GM13977 (cell line): Measurements from ENCODE around the gene NIPA2.

Experiments
- DNase-seq: peaks from one replicate; pipeline ENCODE4 v3.0.0; 2012; ENCODE audit warnings: low spot score
- in situ Hi-C: fragments of 300-500 bp; cut with MboI; formaldehyde crosslinking; loops from one replicate; pipeline ENCODE4 v1.12.0; 2022; ENCODE audit warnings: low sequenced_read_pairs, low pct_unique_long_range_greater_than_20kb, mixed read lengths, inconsistent platforms; ENCODE audit not compliant: unreplicated experiment
- TF ChIP-seq, protein P1 (sequence below): IDR thresholded peaks from 2 replicates; pipeline ENCODE4 v1.5.1; 2012; ENCODE audit warnings: mild to moderate bottlenecking, control low read depth; ENCODE audit not compliant: insufficient read depth; ENCODE audit errors: extremely low read depth, missing control alignments

Gene NIPA2

DNA sequence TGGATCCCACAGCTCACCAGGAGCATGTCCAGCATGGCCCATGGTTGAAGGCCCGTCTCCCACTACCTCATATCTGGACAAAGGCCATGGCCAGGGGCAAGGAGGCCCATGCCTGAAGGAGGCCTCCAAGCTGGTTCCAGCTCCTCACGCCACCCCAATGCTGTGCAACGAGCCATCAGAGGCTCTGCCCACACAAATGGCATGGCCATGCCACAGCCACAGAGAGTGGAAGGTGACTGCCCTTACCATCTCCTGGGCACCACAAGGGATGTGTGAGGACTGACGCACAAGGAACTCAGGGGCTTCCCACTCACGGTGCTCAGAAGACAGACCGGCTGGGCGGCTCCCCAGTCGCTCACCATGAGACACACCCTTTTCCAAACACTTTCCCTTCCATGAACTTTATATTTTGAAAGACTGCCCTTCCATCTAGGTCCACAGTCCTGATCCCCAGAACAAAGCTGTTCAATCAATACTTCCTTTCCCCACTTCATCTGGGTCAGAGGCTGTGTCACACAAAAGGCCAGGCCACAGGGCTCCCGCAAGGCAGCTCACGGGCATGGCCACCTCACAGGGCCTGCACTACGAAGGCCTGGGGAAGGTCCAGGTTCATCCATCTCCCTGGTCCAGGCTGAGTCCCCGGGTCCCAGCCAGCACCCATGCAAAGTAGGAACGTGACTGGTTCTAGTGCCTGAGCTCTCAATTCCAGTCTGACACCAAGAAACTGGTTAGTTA is 75.3 kb downstream of the NIPA2 start:
- in situ Hi-C loops = no loop called here
- TF ChIP-seq, protein P1, sequence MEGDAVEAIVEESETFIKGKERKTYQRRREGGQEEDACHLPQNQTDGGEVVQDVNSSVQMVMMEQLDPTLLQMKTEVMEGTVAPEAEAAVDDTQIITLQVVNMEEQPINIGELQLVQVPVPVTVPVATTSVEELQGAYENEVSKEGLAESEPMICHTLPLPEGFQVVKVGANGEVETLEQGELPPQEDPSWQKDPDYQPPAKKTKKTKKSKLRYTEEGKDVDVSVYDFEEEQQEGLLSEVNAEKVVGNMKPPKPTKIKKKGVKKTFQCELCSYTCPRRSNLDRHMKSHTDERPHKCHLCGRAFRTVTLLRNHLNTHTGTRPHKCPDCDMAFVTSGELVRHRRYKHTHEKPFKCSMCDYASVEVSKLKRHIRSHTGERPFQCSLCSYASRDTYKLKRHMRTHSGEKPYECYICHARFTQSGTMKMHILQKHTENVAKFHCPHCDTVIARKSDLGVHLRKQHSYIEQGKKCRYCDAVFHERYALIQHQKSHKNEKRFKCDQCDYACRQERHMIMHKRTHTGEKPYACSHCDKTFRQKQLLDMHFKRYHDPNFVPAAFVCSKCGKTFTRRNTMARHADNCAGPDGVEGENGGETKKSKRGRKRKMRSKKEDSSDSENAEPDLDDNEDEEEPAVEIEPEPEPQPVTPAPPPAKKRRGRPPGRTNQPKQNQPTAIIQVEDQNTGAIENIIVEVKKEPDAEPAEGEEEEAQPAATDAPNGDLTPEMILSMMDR = no peak
- no peak for DNase-seq

DNA sequence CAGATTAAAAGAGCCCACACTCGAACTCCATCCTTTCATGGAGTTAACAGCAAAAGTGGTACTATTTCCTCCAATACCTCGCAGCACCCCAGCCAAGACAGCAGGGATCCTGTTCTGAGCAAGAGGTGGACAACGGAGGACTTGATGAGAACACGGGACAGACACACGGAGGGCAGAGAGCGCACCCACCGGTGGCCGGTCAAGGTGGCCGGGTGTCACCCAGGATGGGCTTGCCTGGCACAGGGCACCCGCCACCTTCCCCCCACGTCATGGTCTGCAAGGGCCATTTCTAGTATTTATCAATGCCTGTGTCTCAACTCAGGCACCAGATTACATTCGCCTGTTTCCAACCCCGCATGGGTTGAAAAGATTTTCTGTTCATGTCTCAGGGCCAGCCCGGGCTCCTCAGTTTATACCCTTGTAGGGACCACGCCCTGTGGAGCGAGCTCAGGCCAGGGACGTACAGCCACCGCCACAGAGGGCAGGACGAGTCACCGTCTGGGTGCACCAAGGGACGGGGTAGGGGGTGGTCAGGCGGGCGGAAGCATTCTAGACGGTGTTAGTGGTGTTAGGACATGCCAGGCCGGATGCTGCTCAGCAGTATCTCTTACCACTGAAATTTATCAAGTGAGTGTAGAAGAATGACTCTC is 77.5 kb downstream of the NIPA2 start:
- in situ Hi-C loops = no loop called here
- no peak for DNase-seq
- TF ChIP-seq, protein P1 = no peak

DNA sequence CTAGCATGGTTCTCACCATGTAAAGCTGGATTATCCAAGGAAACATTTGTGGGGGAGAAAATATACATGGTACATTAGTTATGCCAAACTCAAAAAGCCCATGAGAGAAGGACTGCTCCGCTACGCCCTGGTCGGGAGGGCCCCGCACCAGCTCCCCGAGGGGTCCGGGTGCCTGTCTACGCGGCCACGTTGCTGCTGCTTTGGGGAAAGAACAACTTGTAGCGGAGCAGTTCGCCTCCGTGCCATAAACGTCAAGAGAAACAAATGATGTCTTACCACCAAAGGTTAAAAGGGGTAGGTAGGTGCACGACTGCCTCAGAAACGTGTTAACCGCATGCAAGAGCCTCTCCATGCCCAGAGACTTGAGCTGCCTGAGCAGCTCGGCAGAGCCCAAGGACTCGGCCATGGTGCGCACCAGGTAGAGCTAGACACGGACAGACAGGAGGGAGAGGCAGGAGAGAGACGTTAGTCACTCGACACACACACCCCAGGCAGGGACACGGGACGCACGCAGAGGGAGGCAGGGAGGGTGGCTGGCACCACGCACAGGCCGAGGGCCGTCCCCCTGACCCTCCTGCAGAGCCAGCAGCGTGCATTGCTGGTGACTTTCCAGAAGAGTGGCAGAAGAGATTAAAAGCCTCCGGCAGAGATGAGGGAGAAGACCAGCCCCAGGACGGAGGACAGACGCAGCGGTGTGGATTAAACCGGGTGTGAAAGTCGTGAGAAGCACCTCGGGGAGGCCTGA is 78.3 kb downstream of the NIPA2 start:
- in situ Hi-C loops = no loop called here
- TF ChIP-seq, protein P1 = no peak
- DNase-seq = no peak

DNA sequence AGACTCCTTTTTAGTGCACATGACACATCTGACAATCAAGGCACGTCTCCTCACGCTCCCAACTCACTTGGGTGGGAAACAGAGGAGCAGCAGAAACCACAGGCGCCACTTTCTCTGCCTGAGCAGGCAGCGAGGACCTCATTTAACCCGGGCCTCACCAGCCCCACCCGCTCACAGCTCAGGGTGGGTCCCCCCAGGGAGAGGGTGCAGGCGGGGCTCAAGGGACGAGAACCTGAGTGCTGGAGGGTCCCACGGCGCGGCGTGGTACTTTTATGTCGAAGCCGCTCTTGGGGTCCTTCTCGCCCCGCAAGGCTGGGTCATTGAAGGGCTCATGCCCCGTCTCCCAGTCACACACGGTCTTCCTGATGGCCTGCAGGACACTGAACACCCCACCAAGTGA is 79.1 kb downstream of the NIPA2 start:
- TF ChIP-seq, protein P1 = no peak
- in situ Hi-C loops = no loop called here
- DNase-seq = no peak
